Body of pancreas (tissue), 4 donors: ENCODE results near the gene BABAM2. TPM values are rescaled to one million over a fixed set of nuclear protein-coding genes. Genes with fewer than 3 reads are reported as not detected.

ENCODE experiments used
- ATAC-seq: fragments of 150-250 bp; one replicate; pipeline ENCODE4 v1.9.1; 2016
- DNase-seq, 4 donors: peaks; one replicate each; pipeline ENCODE4 v3.0.0-alpha.2; 2019
- H3K27ac ChIP-seq, 4 donors: fragments of 200-600 bp; sonication (generic); 1 replicate in 3 of 4; 2 replicates in 1 of 4; pipeline versions ENCODE4 v1.5.1 to v1.6.1; 2016 to 2019; ENCODE audit warnings: mild to moderate bottlenecking in 1 of 4, mixed read lengths in 1 of 4, moderate library complexity in 1 of 4
- H3K27me3 ChIP-seq, 2 donors: fragments of 200-600 bp; sonication (generic); one replicate each; pipeline ENCODE4 v1.6.0; 2016; ENCODE audit warnings: mild to moderate bottlenecking in 1 of 2
- H3K36me3 ChIP-seq, 2 donors: fragments of 200-600 bp; sonication (generic); replicated peaks in 1 of 2; 2 replicates each; pipeline ENCODE4 v1.5.1; 2016; ENCODE audit warnings: low read depth in 2 of 2; ENCODE audit not compliant: insufficient read depth in 1 of 2
- H3K4me1 ChIP-seq: fragments of 200-600 bp; sonication (generic); one replicate; pipeline ENCODE4 v1.6.0; 2016
- H3K4me3 ChIP-seq, 2 donors: fragments of 200-600 bp; sonication (generic); 1 replicate in 1 of 2; 2 replicates in 1 of 2; pipeline ENCODE4 v1.5.1; 2016 to 2019
- H3K9me3 ChIP-seq, 3 donors: fragments of 200-600 bp; sonication (generic); 1 replicate in 2 of 3; 2 replicates in 1 of 3; pipeline ENCODE4 v1.5.1; 2016
- CTCF ChIP-seq, 7 experiments: fragments of 450-650 bp in 4 of 7; fragments of 200-600 bp in 3 of 7; sonication (generic) in 3 of 7; IDR thresholded peaks; one replicate each; pipeline ENCODE4 v1.5.1; 2016 to 2019; ENCODE audit warnings: antibody characterized with exemption in 7 of 7
- POLR2A ChIP-seq, 3 donors: fragments of 450-650 bp; IDR thresholded peaks; one replicate each; pipeline ENCODE4 v1.6.1; 2016; ENCODE audit warnings: antibody characterized with exemption in 3 of 3, mild to moderate bottlenecking in 2 of 3
- WGBS, 2 donors: methylation state at CpG; one replicate each; pipeline ENCODE4 v1.1.5; 2017; 5-methylcytosine and 5-hydroxymethylcytosine counted together
- intact Hi-C: fragments of 100-400 bp; cut with DNase I; formaldehyde crosslinking; loops from one replicate; pipeline ENCODE4 v1.15.1; 2023
- total RNA-seq, 2 donors: library from RNA; depleted of rRNA; stranded (reverse); fragments of >200 nt; gene quantifications; one replicate each; pipeline ENCODE4 v1.1.0, GENCODE V29; 2016

The BABAM2 gene
- total RNA-seq, 2 donors from 2014 or later: 20.5 to 22.4 TPM

- no peak for TF ChIP-seq POLR2A (IDR thresholded peaks at IDR 0.05)
- no peak for TF ChIP-seq CTCF (IDR thresholded peaks at IDR 0.05)
- 91 to 95% methylated on average over 6 of the region's 6 CpGs for WGBS, 2 donors
- H3K36me3 ChIP-seq: no peaks in the 10 kb centered on the region
- H3K27ac ChIP-seq: no peak overlapping the region
- no peaks in the 10 kb centered on the region for H3K9me3 ChIP-seq
- no peak for DNase-seq
- H3K27me3 ChIP-seq: no peaks in the 10 kb centered on the region
- no peak for ATAC-seq
- intact Hi-C loops: no loop called here
- no peaks in the 10 kb centered on the region for H3K4me1 ChIP-seq
- H3K4me3 ChIP-seq: no peak overlapping the region
Observed at GRCh38 chr2:28313220-28313784, 422.8 kb downstream of the BABAM2 start.

- ATAC-seq: no peak
Observed at GRCh38 chr2:28314968-28315367, 424.4 kb downstream of the BABAM2 start.

GRCh38 chr2:28316546-28317335 is 426.2 kb downstream of the BABAM2 start:
- H3K27ac ChIP-seq: no peak overlapping the region
- no peaks in the 10 kb centered on the region for H3K36me3 ChIP-seq
- no peak for ATAC-seq

More at GRCh38 chr2:28314968-28315367, 424.4 kb downstream of the BABAM2 start:
- Histone ChIP-seq H3K9me3 (no peaks in the 10 kb centered on the region), H3K27ac (no peak overlapping the region), H3K36me3 (no peaks in the 10 kb centered on the region), H3K4me1 (no peaks in the 10 kb centered on the region), H3K27me3 (no peaks in the 10 kb centered on the region), H3K4me3 (no peak overlapping the region)
- TF ChIP-seq CTCF (IDR thresholded peaks at IDR 0.05) (no peak), POLR2A (IDR thresholded peaks at IDR 0.05) (no peak)
- intact Hi-C loops: no loop called here
- DNase-seq: no peak

GRCh38 chr2:28317390-28317789 is 426.9 kb downstream of the BABAM2 start:
- no peak overlapping the region for H3K4me3 ChIP-seq
- 94 to 100% methylated on average over 2 of the region's 2 CpGs for WGBS, 2 donors
- no peaks in the 10 kb centered on the region for H3K36me3 ChIP-seq
- intact Hi-C loops: no loop called here
- ATAC-seq (no peak), DNase-seq (no peak)
- TF ChIP-seq POLR2A (IDR thresholded peaks at IDR 0.05) (no peak), CTCF (IDR thresholded peaks at IDR 0.05) (no peak)
- peaks cover 5% of the 10 kb centered on the region for H3K4me1 ChIP-seq
- no peaks in the 10 kb centered on the region for H3K9me3 ChIP-seq
- H3K27ac ChIP-seq: no peak overlapping the region
- no peaks in the 10 kb centered on the region for H3K27me3 ChIP-seq

More at GRCh38 chr2:28316546-28317335, 426.2 kb downstream of the BABAM2 start:
- whole genome bisulfite sequencing, 2 donors: 94 to 97% methylated on average over 14 of the region's 14 CpGs
- intact Hi-C loops: no loop called here
- H3K4me1 ChIP-seq: peaks cover 5% of the 10 kb centered on the region
- no peaks in the 10 kb centered on the region for H3K27me3 ChIP-seq
- H3K9me3 ChIP-seq: no peaks in the 10 kb centered on the region
- TF ChIP-seq POLR2A (IDR thresholded peaks at IDR 0.05): no peak
- no peak for TF ChIP-seq CTCF (IDR thresholded peaks at IDR 0.05)
- DNase-seq: no peak
- no peak overlapping the region for H3K4me3 ChIP-seq
